ENCODE results near the gene CHRD.

DNA sequence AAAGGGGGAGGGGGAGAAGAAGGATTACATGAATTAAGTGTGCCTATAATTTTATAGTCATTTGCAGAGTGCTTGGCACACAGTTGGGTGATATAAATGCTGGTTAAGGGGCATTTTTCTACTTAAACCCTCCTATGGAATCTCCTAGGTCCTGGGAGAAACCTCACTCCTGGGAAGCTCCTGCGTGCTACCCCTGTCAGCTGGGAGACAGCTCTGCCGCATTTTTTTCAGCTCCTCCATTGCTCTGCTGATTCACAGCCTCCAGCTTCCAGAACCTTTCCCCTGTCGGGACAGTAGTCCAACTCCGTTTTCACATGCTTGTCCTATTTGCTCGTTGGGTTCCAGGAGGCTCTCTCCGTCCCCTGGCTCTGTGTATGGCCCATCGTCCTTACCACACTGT, 59.2 kb downstream of the CHRD start:
- TF ChIP-seq, protein P1, sequence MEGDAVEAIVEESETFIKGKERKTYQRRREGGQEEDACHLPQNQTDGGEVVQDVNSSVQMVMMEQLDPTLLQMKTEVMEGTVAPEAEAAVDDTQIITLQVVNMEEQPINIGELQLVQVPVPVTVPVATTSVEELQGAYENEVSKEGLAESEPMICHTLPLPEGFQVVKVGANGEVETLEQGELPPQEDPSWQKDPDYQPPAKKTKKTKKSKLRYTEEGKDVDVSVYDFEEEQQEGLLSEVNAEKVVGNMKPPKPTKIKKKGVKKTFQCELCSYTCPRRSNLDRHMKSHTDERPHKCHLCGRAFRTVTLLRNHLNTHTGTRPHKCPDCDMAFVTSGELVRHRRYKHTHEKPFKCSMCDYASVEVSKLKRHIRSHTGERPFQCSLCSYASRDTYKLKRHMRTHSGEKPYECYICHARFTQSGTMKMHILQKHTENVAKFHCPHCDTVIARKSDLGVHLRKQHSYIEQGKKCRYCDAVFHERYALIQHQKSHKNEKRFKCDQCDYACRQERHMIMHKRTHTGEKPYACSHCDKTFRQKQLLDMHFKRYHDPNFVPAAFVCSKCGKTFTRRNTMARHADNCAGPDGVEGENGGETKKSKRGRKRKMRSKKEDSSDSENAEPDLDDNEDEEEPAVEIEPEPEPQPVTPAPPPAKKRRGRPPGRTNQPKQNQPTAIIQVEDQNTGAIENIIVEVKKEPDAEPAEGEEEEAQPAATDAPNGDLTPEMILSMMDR (conservative IDR thresholded peaks at IDR 0.05) = no peak
- no peak for TF ChIP-seq ZFX (IDR thresholded peaks at IDR 0.05)
